ENCODE results near the gene EHF. TPM values are rescaled to one million over a fixed set of nuclear protein-coding genes. Genes with fewer than 3 reads are reported as not detected.

The EHF gene
- total and polyA plus RNA-seq, 9 donors: 0.07 to 2.2 (median 0.12) TPM; not detected in 4

Other genes starting within 250 kb of the EHF start
- 63.6 TPM for gene CAT, start 182.2 kb upstream of the EHF start, total RNA-seq
- 10 to 100 TPM; 45.6 to 74.4 (median 60.5) TPM for gene CAT, start 182.2 kb upstream of the EHF start, polyA plus RNA-seq (ENCODE audit: insufficient read depth in 1 of 8, insufficient read length in 8 of 8, low replicate concordance in 1 of 8)
- not detected for gene ELF5, start 107.3 kb upstream of the EHF start, total RNA-seq
- gene ELF5, start 107.3 kb upstream of the EHF start, polyA plus RNA-seq (ENCODE audit: insufficient read depth in 1 of 8, insufficient read length in 8 of 8, low replicate concordance in 1 of 8): 1 to 10 TPM in 1 of 8 donors, under 1 TPM in 4, not detected in 3; 0.07 to 2.8 (median 0.15) TPM